GM18508 (cell line): ENCODE results near the gene LHX6.
A peak's percentile ranks its signal among the peaks of the same experiment; 100 is the strongest.

Experiments
- ATAC-seq: cut with Tn5 transposase; IDR thresholded peaks from one replicate; pipeline ENCODE4 v1.9.1; 2021; ENCODE audit warnings: moderate number of reproducible peaks; ENCODE audit not compliant: insufficient read depth, unreplicated experiment

LHX6 gene

DNA sequence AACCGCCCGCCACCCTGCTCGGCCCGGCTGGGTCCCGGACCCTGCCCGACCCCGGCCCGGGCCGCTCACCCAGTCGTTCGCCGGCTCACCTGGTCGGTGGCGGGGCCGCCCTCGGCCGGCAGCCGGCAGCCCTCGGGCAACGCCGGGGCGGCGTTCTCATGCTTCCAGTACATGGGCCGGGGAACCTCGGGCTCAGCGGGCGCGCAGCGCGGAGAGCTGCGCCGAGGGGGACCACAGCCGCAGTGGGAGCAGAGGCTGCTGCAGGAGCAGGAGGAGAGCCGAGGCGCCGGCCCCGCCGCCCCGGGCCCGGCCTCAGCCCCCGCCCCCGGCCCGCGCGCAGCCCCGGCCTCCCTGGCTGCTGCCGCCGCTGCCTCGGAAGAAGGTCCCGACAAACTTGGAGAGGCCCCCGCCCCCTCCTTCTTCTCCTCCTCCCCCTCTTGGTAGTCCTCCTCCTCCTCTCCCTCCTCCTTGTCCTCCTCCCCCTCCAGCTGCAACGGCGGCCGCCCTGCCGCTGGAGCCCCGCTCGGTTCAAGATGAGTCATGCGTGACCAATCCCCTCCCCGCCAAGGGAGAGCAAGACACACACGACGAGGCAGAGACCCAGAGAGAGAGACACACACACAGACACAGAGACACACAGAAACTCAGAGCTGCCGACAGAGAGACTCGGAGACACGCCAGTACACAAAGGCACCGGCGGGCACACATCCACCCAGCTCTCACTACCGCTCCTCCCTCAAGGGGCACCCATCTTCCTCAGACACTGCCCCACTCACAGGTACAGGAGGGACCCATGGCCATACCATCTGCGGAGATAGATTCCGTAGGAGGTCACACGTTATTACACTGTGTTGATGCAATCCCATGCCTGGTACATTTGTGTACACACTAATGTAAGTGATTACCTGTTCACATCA is at the start of gene LHX6:
Gene LHX6, minus strand, starts transcription at position 390 of the 917 bp plus-strand sequence. Its CDS starts 217 bp downstream, at position 173.
- ATAC-seq: no peak

DNA sequence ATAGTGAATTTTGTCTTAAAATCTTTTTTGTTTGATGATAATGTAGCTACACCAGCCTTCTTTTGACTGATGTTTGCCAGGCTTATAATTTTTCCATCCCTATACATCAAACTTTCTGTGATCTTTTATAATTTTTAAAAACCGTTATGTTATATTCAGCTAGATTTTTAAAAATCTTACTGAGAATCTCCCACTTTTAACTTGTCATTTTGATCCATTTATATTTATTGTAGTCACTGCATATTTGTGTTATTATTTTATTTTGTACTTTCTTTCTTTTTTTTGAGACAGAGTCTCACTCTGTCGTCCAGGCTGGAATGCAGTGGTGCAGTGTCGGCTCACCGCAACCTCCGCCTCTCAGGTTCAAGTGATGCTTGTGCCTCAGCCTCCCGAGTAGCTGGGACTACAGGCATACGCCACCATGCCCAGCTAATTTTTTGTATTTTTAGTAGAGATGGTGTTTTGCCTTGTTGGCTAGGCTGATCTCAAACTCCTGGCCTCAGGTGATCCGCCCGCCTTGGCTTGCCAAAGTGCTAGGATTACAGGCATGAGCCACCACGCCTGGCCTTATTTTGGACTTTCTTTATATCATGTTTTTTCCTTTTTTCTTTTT is 48.6 kb upstream of the LHX6 start:
- no peak for ATAC-seq

DNA sequence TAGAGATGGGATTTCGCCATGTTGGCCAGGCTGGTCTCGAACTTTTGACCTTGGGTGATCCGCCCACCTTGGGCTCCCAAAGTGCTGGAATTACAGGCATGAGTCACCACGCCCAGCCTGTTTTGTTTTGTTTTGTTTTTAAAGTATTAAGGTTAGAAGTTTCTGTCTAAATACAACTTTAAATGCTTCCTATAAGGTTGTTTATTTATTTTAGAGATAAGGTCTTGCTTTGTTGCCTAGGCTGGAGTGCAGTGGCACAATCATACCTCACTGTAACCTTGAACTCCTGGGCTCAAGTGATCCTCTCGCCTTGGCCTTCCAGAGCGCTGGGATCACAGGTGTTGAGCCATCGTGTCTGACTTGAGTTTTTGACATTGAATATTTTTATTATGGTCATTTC is 47.3 kb upstream of the LHX6 start:
- no peak for ATAC-seq

DNA sequence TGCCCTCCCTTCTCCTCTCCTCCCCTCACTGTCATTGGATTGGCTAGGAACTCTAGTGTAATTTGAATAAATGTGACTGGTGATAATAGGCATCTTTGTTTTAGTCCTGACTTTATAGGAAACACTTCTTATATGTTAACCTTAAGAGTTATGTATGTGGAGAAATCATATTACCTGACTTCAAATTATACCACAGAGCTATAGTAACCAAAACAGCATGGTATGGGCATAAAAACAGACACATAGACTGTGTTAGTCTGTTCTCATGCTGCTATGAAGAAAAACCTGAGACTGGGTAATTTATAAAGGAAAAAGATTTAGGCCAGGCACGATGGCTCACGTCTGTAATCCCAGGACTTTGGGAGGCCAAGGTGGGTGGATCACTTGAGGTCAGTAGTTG is 45.3 kb upstream of the LHX6 start:
- ATAC-seq: no peak

DNA sequence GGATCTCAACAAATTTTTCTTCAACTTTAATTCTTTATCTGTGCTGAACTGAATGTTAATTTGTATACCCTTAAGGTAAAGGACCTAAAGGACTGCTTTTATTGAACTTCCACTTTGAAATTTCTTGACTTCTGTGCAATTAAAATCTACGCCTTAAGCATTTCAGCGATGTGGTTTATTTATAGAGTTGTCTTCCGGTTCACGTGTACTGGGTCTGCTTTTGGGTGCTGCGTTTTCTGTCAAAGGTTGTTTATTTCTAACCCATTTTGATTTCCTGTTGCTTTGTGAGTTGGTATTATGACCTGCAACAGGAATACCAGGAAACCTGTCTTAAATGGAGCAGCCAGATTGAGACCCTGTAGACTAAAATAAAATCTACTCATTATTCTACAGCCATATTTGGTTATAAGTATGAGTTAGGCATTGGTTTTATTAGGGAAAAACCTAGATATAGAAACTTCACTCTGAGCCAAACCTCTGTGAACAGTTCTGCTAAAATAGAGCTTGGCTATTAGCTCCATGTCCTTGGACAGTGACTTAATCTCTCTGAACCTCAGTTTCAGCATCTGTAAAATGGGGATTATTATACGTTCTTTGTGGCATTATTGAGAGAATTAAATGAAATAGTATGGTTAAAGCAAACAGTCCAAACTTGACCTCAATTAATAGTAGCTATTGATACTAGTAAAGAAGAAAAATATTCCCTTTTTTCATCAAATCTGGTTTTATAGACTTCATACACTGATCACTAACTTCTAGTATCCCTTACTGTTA is 39.5 kb upstream of the LHX6 start:
- no peak for ATAC-seq

DNA sequence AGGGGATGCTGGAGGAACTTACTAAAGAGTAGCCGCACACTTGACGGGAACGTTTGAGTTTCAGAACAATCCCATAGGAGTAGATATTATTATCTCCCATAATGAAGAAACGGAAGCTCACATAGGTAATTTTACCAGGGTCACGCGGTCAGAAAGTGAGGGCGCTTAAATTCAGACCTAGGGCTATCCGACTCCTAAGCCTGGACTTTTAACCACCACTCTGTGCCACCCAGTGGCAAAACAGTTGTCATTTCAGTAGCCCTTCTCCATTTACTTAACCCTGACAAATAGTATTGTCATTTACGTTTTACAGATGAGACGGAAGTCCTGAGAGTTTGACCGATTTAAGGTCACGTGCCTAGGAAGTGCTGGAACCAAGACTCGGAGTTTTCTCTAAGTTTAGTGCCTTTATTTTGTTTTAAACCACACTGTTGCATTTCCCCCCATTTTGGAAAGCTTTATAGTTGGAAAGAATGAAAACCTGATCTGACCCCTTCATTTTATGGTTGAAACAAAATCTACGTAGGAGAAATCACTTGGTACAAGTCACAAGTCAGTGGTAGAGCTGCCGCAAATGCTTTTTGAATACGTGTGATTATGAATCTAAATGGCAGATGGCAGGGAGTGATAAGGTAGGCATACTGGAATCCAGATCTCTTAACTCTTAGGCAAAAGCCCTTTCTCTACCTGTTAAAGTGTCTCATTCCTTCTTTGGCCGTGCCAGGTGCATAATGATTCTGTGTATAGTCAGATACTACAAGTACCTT is 36.6 kb upstream of the LHX6 start:
- ATAC-seq: peak; percentile 13

DNA sequence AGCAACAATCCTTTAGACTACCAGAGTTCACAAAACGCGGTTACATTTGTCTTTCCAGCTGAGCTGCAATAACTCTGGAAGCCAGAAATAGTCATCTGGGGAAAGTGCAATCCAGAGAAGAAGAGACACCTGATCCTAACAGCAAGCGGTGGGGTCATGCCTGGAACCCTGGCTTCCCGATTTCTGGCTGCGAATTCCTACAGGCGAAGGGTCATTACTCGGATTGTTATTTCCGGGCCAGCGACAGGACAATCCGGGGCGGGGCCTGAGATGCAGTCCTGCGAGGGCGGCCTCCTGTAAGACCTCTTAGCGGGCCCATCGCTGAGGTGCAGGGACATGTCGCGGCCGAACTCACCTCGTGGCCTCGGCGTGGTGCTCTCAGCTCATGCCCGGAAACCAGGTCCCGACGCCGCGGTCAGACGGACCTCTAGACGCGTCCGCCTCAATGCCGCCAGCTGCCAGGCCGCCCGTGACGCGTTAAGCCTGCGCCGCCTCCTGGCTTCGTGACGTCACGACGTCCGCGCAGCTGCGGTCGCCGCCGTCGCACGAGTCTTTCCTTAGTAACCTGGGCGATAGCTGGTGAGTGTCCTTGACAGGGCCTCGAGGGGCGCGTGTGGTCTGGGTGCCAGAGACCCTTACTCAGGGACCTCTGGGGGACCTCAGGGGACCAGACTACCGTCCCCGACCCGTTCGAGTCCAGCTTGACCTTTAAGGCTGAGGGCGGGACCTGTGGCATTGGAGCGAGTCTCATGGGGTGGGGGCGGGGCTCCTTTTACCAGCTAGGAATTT is 35.8 kb upstream of the LHX6 start, which contains the start of the genes MRRF and RBM18:
Gene MRRF, plus strand, starts transcription at position 523 of the 789 bp plus-strand sequence. CDS start 6,010 bp downstream, outside the sequence.
Gene RBM18, minus strand, starts transcription at position 481 of the 789 bp plus-strand sequence. CDS start 3,348 bp downstream, outside the sequence.
- ATAC-seq: peak; percentile 56

DNA sequence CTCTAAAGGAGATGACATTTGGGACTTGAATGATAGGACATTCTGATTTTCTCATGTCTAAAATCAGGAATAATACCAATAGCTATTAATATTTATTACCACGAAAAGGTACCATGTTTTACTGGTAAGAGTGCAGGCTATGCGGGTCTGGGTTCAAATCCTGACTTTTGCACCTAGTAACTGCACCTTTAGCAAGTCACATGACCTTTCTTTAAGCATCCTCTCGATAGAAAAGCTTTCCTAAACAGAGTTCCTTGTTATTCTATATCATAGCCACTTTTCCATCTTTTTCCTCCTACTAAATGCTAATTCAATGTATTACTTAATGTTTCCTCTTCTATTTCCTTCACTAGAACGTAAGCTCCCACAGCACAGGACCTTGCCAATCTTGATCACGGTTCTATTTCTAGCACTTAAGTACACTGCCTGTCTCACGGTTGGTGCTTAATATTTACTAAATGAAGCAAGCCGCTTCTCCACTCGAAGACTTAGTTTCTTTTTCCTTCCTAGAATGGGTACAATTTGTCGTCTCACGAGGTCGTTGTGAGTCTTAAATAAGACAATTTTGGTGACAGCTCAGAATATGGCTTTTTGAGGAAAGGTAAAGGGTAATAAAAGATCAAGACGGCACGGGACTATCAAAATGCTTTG is 35.1 kb upstream of the LHX6 start:
- ATAC-seq: no peak

DNA sequence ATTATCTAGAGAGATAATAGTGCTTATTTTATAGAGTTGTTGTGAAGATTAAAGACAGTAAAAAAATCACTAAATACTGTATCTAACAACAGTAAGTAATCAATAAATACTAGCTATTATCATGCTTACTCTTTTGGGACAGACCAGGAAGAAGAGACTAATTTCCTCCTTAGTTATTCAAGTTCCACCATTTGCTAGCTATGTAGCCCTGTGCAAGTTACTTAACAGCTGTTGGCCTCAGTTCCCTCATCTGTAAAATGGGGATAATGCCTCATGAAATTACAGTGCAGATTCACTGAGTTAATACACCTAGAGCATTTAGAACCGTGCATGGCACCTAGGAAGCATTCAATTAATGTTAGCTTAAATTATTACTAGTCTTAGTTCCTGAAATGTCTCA is 33.3 kb upstream of the LHX6 start:
- no peak for ATAC-seq

DNA sequence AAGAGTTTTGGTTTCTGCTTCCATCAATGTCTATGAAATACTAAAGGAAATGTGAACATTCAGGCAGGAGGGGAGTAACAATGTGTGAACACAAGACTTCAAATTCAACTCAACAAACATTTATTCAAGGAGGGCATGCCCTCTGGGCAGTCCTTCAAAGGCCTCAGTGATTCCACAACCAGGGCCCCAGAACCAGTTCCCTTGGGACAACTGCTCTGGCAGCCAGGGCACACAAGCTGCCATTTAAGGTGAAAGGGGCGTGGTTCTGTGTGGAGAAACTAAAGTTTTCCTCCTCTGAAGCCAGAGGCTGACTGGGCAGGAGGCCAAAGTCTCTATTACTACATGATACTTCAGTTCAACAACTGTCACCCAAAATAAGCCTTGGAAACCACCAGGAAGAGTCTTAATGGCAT is 32.7 kb upstream of the LHX6 start:
- no peak for ATAC-seq

DNA sequence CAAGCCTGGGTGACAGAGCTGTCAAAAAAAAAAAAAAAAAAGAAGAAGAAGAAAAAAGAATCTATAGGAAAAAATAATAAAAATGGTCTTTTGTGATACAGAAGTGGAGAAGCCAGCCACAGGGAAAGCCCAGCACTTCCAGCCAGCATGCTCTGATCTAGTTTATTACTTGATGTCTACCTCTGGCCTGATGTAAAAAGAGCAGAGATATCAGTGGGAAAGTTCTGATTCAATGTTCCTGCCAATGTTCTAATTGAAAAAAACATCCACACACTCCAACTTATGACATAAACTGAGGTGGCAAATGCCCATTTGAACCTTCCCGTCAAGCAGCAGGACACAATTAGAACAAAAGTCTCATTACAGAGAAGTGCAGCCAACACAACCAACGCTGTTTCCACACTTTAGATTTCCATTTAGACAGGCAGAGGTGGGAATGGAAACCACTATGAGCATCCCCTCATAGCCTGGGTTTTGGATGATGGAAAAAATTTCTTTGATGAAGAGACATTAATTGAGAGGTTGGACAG is 30.2 kb upstream of the LHX6 start:
- no peak for ATAC-seq

DNA sequence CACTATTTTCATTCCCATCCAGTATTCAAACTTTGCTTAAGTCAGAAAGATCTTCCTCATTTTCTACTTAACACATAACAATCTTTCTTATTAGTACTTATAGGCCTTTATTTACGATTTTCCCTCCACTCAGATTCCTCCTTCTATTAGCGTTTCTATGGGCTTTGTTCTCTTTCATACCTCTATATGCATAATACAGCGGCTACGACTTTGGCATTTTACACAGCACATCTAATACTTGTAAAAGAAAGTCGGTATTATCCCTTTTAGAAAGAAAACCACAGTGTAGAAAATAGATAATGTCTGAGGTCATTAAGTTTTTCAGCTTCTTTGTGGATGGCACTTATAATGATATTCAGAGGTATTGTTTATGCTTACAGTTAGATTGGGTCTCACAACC is 27.4 kb upstream of the LHX6 start:
- ATAC-seq: no peak

DNA sequence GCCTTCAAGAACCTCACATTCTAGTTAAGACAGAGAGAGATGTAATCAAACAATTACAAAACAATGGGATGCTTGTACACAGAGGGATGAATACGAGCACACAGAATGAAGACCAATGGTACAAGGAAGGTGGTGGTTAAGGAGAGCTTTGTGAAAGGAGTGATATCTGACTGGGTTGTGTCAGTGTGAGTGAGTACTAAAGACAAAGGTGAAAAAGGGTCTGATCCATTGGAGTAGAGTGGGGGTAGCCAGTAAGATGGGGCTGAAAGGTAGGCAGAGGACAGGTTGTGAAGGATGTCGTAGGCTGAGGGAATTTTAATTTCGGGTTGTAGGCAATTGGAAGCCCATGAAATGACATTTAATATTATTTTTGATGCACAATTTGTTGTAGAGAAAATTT is 26.0 kb upstream of the LHX6 start:
- no peak for ATAC-seq

DNA sequence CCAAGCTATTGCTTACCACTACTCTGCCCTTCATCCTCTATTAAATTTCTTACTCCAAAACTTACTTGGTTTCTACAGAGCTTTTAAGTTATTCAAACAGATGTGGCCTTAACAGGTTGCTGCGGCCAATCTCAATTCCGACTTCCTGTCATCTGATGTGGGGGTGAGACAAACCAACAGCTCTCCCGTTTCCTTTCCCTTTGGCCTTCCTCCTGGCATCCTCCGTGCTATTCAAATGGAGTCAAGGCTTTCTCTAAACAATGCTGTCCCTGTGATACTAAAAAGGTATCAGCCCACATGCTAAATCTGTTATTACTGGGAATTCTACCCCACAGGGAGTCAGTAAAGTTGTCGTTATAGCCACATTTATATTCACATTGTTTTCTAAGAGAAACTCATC is 24.0 kb upstream of the LHX6 start:
- ATAC-seq: no peak

DNA sequence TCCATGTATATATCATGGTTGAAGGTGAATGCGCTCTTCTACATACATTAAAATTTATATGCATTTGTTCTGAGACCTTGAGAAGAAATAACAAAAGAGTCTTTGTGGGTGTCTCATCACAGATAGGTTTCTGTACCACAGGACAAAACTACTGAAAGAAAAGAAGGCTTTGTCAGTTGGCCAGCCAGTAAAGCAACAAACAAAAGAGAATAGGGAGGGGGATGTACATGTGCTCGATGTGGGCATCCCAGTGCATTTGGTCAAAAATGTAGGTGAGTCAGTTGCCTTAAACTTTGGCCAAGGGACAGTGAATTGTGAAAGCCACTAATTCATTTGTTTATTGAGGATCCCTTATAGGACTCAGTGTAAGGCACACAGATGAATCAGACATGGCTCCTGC is 22.6 kb upstream of the LHX6 start:
- ATAC-seq: no peak

DNA sequence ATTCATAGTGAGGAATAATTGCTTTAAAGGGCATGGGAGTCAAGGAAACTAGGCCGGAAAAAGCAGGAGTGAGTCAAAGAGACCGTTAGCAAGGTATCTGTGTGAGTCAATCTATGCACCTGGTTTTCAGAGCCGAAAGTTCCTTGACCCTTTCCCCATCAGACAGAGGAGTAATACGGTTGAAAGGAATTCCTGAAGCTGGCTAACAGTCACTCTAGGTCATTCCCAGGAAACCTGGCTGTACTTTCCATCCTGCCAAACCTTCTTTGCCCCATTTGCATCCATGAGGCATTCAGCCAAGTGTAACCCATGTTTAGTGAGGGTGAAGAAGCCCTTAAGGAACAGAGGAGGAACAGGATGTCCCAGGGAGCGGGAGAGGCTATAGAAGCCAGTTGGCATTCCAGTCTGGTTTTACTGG is 19.7 kb upstream of the LHX6 start:
- ATAC-seq: no peak

DNA sequence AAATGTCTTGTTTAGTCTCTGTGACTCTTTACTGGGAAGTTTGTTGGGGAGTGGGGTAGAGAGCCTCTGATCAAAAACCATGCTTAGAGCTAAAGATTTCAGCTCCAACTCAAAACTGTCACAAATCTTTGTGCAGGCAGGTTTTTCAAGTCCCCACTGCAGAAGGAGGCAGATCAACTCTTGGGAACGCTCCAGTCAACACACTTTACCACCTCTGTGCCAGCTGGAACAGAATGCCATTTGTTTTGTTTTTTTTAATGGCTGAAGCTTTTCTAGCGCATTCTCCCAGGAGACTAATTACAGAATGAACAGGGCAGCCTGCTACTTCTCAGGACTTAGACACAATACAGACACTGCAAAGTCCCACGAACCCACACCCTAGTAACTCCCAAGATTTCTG is 17.9 kb upstream of the LHX6 start:
- no peak for ATAC-seq

DNA sequence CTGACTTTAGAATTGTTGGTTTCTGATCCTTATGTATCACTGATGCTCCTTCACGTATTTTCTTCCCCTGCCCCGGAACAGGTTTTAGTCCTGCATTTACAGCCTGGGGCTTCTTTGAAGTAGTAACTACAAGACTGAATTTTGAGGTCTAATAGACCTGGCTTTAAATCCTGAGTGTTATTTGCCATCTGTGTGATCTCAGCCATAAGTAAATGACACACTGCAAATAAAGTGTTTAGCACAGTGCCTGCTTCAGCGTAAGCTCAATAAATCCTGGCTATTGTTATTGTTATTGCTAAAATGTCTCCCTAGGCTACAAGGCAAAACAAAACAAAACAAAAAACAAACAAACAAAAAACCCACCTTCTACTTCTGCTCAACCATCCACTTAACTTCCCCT is 15.6 kb upstream of the LHX6 start:
- ATAC-seq: no peak

DNA sequence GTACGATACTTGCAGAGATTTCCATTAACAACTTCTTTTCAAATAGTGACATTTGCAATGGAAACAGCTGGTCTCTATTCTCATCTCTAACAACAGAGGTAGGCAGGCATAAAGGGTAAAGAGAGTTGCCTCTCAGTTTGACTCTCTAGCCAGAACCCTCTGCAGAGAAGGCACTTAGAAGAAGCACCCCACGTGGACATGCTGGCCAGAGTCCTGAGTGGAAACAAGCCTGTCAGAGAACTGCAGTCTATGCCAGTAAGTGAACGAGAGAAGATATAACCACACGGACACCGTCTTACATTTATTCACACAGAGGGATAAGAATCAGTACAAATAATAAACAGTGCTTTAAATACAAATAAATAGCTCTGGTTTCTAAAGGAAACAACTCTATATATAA is 11.0 kb upstream of the LHX6 start:
- no peak for ATAC-seq
